ENCODE data around the gene GALNT15. TPM values are rescaled to one million over a fixed set of nuclear protein-coding genes. Genes with fewer than 3 reads are reported as not detected.

The GALNT15 gene
- total RNA-seq, 1 experiment from 2014 or later: not detected

DNA sequence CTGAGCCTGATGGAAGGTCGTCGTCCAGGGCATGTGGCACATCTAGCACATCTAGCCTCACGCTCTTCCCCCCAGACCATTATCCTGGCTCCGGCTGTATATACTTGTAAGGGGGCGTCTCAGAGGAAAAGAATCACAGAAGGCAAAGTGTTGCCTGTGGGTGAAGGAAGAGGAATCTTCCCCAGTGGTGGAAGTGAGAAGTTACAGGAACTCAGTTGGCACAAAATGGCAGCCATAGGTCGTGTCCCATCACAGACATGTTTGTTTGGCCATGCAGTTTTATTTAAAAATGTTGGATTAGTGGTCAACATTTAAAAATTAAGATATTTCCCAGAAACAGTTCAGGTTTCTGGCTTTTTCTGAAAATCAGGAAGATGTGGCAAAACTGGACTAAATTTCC, 13.6 kb downstream of the GALNT15 start:
- Histone ChIP-seq H3K9me3 (ENCODE audit: insufficient read depth, low read depth) (0 out of 2 replicates have a peak, but pooled peaks cover 2% of the 10 kb centered on the region), H2AFZ (no peak overlapping the region), H3K4me3 (no peak overlapping the region), H3F3A (ENCODE audit: insufficient read depth, low read depth) (no peaks in the 10 kb centered on the region), H3K4me2 (no peak overlapping the region), H3K27me3 (ENCODE audit: insufficient read depth, low read depth) (0 out of 2 replicates have a peak, but pooled peaks cover 4% of the 10 kb centered on the region), H3K4me1 (replicated peaks; ENCODE audit: insufficient read depth) (no peaks in the 10 kb centered on the region), H3K36me3 (ENCODE audit: low read depth) (no peaks in the 10 kb centered on the region), H4K20me1 (ENCODE audit: insufficient read depth) (no peaks in the 10 kb centered on the region), H3K27ac (no peak overlapping the region), H3K79me2 (ENCODE audit: low read depth) (no peaks in the 10 kb centered on the region), H3K9me2 (ENCODE audit: insufficient read depth) (no peaks in the 10 kb centered on the region)
- ChIA-PET CTCF (interaction anchor here (0.6 kb wide), 1 partner anchor 205 kb away, joined by 3 read pairs; no protein-coding TSS in a partner anchor), POLR2A (ENCODE audit: unreplicated experiment) (no interaction called here)
- TF ChIP-seq EZH2 (IDR thresholded peaks at IDR 0.05; ENCODE audit: low read depth): no peak
- TF ChIP-seq, protein P1, sequence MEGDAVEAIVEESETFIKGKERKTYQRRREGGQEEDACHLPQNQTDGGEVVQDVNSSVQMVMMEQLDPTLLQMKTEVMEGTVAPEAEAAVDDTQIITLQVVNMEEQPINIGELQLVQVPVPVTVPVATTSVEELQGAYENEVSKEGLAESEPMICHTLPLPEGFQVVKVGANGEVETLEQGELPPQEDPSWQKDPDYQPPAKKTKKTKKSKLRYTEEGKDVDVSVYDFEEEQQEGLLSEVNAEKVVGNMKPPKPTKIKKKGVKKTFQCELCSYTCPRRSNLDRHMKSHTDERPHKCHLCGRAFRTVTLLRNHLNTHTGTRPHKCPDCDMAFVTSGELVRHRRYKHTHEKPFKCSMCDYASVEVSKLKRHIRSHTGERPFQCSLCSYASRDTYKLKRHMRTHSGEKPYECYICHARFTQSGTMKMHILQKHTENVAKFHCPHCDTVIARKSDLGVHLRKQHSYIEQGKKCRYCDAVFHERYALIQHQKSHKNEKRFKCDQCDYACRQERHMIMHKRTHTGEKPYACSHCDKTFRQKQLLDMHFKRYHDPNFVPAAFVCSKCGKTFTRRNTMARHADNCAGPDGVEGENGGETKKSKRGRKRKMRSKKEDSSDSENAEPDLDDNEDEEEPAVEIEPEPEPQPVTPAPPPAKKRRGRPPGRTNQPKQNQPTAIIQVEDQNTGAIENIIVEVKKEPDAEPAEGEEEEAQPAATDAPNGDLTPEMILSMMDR (conservative IDR thresholded peaks at IDR 0.05): no peak
- intact Hi-C loops (cut with micrococcal nuclease; ENCODE audit: unreplicated experiment): no loop called here
- no TSS peak for BruUV-seq (replicated peaks)
- no peak for DNase-seq

DNA sequence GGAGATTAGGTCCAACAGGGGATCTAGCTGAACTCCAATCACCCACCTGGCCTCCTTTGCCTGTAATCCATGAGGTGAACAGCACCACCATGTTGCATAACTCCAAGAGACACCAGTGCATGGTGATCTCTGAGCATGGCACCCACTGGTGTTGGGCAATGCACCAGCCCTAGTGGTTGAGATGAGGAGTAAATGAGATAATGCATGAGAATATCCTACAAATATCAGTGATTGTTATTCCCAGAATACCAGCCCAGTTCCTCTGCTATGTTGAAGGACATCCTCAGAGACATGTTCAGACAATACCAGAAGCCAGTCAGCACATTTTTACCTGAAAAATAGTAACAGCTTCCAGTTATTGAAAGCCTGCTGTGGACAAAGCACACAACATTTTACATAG, 14.7 kb downstream of the GALNT15 start:
- intact Hi-C loops (cut with micrococcal nuclease; ENCODE audit: unreplicated experiment): no loop called here
- no peak overlapping the region for H3K4me2 ChIP-seq
- CTCF ChIA-PET: no interaction called here

DNA sequence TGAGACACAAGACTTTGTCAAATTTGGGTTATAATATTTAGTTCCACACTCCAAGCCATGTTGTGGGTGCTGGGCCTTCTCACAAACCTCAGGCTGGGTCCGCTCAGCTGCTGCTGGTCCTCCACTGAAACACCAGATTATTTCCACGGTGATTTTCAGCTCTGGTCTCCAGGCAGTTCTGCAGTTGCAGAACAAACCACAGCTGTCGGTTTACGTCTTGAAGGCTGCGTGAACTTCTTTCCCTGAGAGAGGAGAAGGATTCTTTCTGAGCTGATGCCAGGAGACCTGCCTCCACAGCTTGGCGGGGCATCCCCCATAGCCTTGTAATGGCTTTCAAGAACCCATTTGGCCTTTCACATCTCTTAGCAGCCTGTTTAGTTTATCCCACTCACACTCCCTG, 16.2 kb downstream of the GALNT15 start:
- TF ChIP-seq, protein P1 (conservative IDR thresholded peaks at IDR 0.05): no peak
- TF ChIP-seq EZH2 (IDR thresholded peaks at IDR 0.05; ENCODE audit: low read depth): no peak
- H3K4me1 ChIP-seq (replicated peaks; ENCODE audit: insufficient read depth): no peaks in the 10 kb centered on the region
- H3K4me2 ChIP-seq: no peak overlapping the region
- intact Hi-C loops (cut with micrococcal nuclease; ENCODE audit: unreplicated experiment): no loop called here
- BruUV-seq (replicated peaks): no TSS peak
- no peaks in the 10 kb centered on the region for H4K20me1 ChIP-seq (ENCODE audit: insufficient read depth)
- H3K27me3 ChIP-seq (ENCODE audit: insufficient read depth, low read depth): 0 out of 2 replicates have a peak, but pooled peaks cover 4% of the 10 kb centered on the region
- H3K27ac ChIP-seq: no peak overlapping the region
- POLR2A ChIA-PET (ENCODE audit: unreplicated experiment): no interaction called here
- no peak overlapping the region for H2AFZ ChIP-seq
- no peaks in the 10 kb centered on the region for H3K9me2 ChIP-seq (ENCODE audit: insufficient read depth)
- CTCF ChIA-PET: no interaction called here
- H3K4me3 ChIP-seq: no peak overlapping the region
- no peak for DNase-seq
- H3K79me2 ChIP-seq (ENCODE audit: low read depth): no peaks in the 10 kb centered on the region
- H3F3A ChIP-seq (ENCODE audit: insufficient read depth, low read depth): no peaks in the 10 kb centered on the region
- H3K36me3 ChIP-seq (ENCODE audit: low read depth): no peaks in the 10 kb centered on the region
- H3K9me3 ChIP-seq (ENCODE audit: insufficient read depth, low read depth): 0 out of 2 replicates have a peak, but pooled peaks cover 2% of the 10 kb centered on the region

More for the DNA sequence above, 14.7 kb downstream of the GALNT15 start:
- no TSS peak for BruUV-seq (replicated peaks)
- H3F3A ChIP-seq (ENCODE audit: insufficient read depth, low read depth): no peaks in the 10 kb centered on the region
- POLR2A ChIA-PET (ENCODE audit: unreplicated experiment): no interaction called here
- no peaks in the 10 kb centered on the region for H4K20me1 ChIP-seq (ENCODE audit: insufficient read depth)
- H3K27me3 ChIP-seq (ENCODE audit: insufficient read depth, low read depth): 0 out of 2 replicates have a peak, but pooled peaks cover 4% of the 10 kb centered on the region
- no peak overlapping the region for H3K4me3 ChIP-seq
- no peak overlapping the region for H3K27ac ChIP-seq
- no peaks in the 10 kb centered on the region for H3K36me3 ChIP-seq (ENCODE audit: low read depth)
- H3K79me2 ChIP-seq (ENCODE audit: low read depth): no peaks in the 10 kb centered on the region
- TF ChIP-seq, protein P1 (conservative IDR thresholded peaks at IDR 0.05): no peak
- TF ChIP-seq EZH2 (IDR thresholded peaks at IDR 0.05; ENCODE audit: low read depth): no peak
- no peak for DNase-seq
- H3K4me1 ChIP-seq (replicated peaks; ENCODE audit: insufficient read depth): no peaks in the 10 kb centered on the region
- H3K9me3 ChIP-seq (ENCODE audit: insufficient read depth, low read depth): 0 out of 2 replicates have a peak, but pooled peaks cover 2% of the 10 kb centered on the region
- no peak overlapping the region for H2AFZ ChIP-seq
- H3K9me2 ChIP-seq (ENCODE audit: insufficient read depth): no peaks in the 10 kb centered on the region
